ENCODE measurements around the gene ZFHX3. TPM values are rescaled to one million over a fixed set of nuclear protein-coding genes. Genes with fewer than 3 reads are reported as not detected.

Gene ZFHX3
- total and polyA plus RNA-seq, 2 donors (not counting 1 experiment from before 2014, with no cell fraction given), result 0.54 to 6.6 TPM

DNA sequence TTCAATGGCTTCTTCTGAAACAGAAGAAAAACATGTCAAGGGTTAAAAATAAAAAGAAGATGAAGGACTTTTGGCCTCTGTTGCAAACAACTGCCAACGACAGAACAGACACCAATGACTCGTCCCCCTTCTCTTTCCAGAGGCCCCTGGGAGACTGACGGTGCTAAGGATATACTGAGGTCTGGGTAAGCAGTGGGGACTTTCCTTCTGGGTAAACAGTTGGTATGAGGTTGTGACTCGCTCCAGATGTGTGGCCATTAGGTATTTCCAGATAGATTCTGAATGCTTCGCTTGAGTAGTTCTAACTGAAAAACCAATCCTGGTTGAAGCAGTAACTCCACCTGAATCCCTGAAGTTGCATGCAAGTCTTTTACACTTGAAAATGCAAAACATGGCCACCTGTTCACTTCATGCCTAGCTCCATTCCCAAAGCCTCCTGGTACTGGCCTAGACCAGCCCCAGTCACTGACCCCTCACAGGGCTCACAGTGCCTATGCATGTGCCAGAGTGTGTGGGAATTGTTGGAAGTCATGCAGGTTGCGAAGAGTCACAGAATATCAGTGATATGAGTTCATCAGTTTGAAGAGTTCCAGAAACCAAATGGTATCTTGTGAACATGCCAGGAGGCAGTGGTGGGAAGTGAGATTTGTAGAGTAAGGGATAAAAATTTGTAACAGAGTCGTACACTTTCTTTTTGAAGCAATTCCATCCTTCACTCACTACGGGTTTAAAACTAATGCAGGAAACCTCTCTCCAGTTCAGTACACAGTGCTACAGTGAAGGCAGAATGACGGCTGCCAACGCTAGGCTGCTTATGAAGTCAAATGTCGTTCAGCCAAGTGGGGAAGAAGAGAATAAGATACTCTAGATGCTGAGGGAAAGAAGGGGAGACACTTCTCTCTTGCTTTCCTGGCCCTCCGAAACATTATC, 217.8 kb downstream of the ZFHX3 start:
- TF ChIP-seq, protein P1, sequence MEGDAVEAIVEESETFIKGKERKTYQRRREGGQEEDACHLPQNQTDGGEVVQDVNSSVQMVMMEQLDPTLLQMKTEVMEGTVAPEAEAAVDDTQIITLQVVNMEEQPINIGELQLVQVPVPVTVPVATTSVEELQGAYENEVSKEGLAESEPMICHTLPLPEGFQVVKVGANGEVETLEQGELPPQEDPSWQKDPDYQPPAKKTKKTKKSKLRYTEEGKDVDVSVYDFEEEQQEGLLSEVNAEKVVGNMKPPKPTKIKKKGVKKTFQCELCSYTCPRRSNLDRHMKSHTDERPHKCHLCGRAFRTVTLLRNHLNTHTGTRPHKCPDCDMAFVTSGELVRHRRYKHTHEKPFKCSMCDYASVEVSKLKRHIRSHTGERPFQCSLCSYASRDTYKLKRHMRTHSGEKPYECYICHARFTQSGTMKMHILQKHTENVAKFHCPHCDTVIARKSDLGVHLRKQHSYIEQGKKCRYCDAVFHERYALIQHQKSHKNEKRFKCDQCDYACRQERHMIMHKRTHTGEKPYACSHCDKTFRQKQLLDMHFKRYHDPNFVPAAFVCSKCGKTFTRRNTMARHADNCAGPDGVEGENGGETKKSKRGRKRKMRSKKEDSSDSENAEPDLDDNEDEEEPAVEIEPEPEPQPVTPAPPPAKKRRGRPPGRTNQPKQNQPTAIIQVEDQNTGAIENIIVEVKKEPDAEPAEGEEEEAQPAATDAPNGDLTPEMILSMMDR (IDR thresholded peaks at IDR 0.05), result no peak
- no peak for TF ChIP-seq EZH2 (IDR thresholded peaks at IDR 0.05; ENCODE audit: borderline replicate concordance, insufficient read depth, low read depth, low read length, poor library complexity, severe bottlenecking)
- Histone ChIP-seq H3K4me1 (ENCODE audit: control insufficient read depth in 2 of 2, insufficient read depth in 2 of 2, low read length in 2 of 2) (peaks cover 0 to 2% of the 10 kb centered on the region in 2 donors), H2AFZ (ENCODE audit: insufficient read depth, low read depth, low read length, poor library complexity, severe bottlenecking) (no peak overlapping the region), H3K36me3 (replicated peaks in 1 of 2; ENCODE audit: control extremely low read depth in 1 of 2, control insufficient read depth in 1 of 2, extremely low read depth in 1 of 2, insufficient read depth in 2 of 2, low read length in 1 of 2) (no peaks in the 10 kb centered on the region), H3K27ac (ENCODE audit: low read length in 2 of 2) (no peak overlapping the region), H3K4me3 (ENCODE audit: control extremely low read depth in 1 of 5, extremely low read depth in 1 of 5, insufficient read depth in 1 of 5, low read depth in 2 of 5, low read length in 4 of 5) (no peak overlapping the region), H4K20me1 (ENCODE audit: control insufficient read depth, insufficient read depth, low read length, poor library complexity, severe bottlenecking) (no peaks in the 10 kb centered on the region), H3K4me2 (replicated peaks; ENCODE audit: low read depth, low read length, poor library complexity, severe bottlenecking) (no peak overlapping the region), H3K9me3 (ENCODE audit: control extremely low read depth in 1 of 3, control insufficient read depth in 2 of 3, insufficient read depth in 1 of 3, low read length in 2 of 3) (no peaks in the 10 kb centered on the region), H3K9ac (ENCODE audit: low read length) (no peak overlapping the region), H3K27me3 (replicated peaks in 1 of 4; ENCODE audit: control extremely low read depth in 1 of 4, control insufficient read depth in 3 of 4, insufficient read depth in 4 of 4, low read length in 3 of 4) (no peaks in the 10 kb centered on the region), H3K79me2 (ENCODE audit: control insufficient read depth, insufficient read depth, low read length) (no peaks in the 10 kb centered on the region)
- H3K27ac Mint-ChIP-seq, result no peak overlapping the region
- CTCF ChIA-PET, result interaction anchor here (0.9 to 1.5 kb wide), 2 partner anchors 13 to 150 kb away, joined by 3 to 4 read pairs; no protein-coding TSS in a partner anchor
- no peak overlapping the region for H3K4me3 Mint-ChIP-seq
- POLR2A ChIA-PET, result no interaction called here
- WGBS (ENCODE audit: insufficient coverage), result 94% methylated on average over 3 of the region's 12 CpGs
- H3K27me3 Mint-ChIP-seq, result no peaks in the 10 kb centered on the region
- peaks cover 2% of the 10 kb centered on the region for H3K4me1 Mint-ChIP-seq
- ATAC-seq (ENCODE audit: low read depth) (no peak), DNase-seq (no peak)
- intact Hi-C loops (cut with micrococcal nuclease), result loop anchor here (5.0 kb wide), 1 partner anchor 217 kb away; the partner anchor contains the start of gene ZFHX3
- no peaks in the 10 kb centered on the region for H3K9me3 Mint-ChIP-seq (ENCODE audit: insufficient read depth)

DNA sequence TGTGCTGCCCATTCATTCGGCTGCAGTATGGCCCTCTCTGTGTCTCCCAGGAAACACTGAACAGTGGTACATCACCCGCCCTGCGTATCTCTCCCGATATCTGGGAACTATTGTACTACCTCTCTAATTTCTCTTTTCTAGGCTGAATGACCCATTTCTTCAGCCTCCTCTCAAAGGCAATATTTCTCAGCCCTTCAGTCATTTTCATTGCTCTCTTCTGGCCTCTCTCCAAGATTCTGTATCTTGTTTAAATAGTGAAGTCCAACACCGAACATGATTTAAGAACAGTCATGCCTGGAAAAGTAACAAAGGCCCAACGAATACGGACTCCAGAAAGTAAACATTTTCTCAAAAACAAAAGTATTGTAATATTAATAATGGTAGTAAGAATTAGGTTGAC, 220.1 kb downstream of the ZFHX3 start:
- H3K4me3 ChIP-seq (ENCODE audit: control extremely low read depth in 1 of 5, extremely low read depth in 1 of 5, insufficient read depth in 1 of 5, low read depth in 2 of 5, low read length in 4 of 5), result no peak overlapping the region
- ChIA-PET CTCF (no interaction called here), POLR2A (no interaction called here)
- WGBS (ENCODE audit: insufficient coverage), result 98% methylated on average over 4 of the region's 7 CpGs
- DNase-seq, result no peak
- no peak overlapping the region for H3K9ac ChIP-seq (ENCODE audit: low read length)
- Mint-ChIP-seq H3K27ac (no peak overlapping the region), H3K9me3 (ENCODE audit: insufficient read depth) (no peaks in the 10 kb centered on the region), H3K4me1 (peaks cover 2% of the 10 kb centered on the region), H3K4me3 (no peak overlapping the region), H3K27me3 (no peaks in the 10 kb centered on the region)
- no peaks in the 10 kb centered on the region for H3K27me3 ChIP-seq (replicated peaks in 1 of 4; ENCODE audit: control extremely low read depth in 1 of 4, control insufficient read depth in 3 of 4, insufficient read depth in 4 of 4, low read length in 3 of 4)
- no peak overlapping the region for H2AFZ ChIP-seq (ENCODE audit: insufficient read depth, low read depth, low read length, poor library complexity, severe bottlenecking)
- intact Hi-C loops (cut with micrococcal nuclease), result no loop called here
- no peak overlapping the region for H3K27ac ChIP-seq (ENCODE audit: low read length in 2 of 2)
- H3K4me2 ChIP-seq (replicated peaks; ENCODE audit: low read depth, low read length, poor library complexity, severe bottlenecking), result no peak overlapping the region
- no peak for ATAC-seq (ENCODE audit: low read depth)
- H3K36me3 ChIP-seq (replicated peaks in 1 of 2; ENCODE audit: control extremely low read depth in 1 of 2, control insufficient read depth in 1 of 2, extremely low read depth in 1 of 2, insufficient read depth in 2 of 2, low read length in 1 of 2), result no peaks in the 10 kb centered on the region
- H3K9me3 ChIP-seq (ENCODE audit: control extremely low read depth in 1 of 3, control insufficient read depth in 2 of 3, insufficient read depth in 1 of 3, low read length in 2 of 3), result no peaks in the 10 kb centered on the region
- no peaks in the 10 kb centered on the region for H3K79me2 ChIP-seq (ENCODE audit: control insufficient read depth, insufficient read depth, low read length)
- TF ChIP-seq EZH2 (IDR thresholded peaks at IDR 0.05; ENCODE audit: borderline replicate concordance, insufficient read depth, low read depth, low read length, poor library complexity, severe bottlenecking), result no peak
- TF ChIP-seq, protein P1 (IDR thresholded peaks at IDR 0.05), result no peak
- no peaks in the 10 kb centered on the region for H4K20me1 ChIP-seq (ENCODE audit: control insufficient read depth, insufficient read depth, low read length, poor library complexity, severe bottlenecking)
- H3K4me1 ChIP-seq (ENCODE audit: control insufficient read depth in 2 of 2, insufficient read depth in 2 of 2, low read length in 2 of 2), result no peaks in the 10 kb centered on the region

Measured in B cell (primary cell).